GM19372 (cell line): ENCODE data around the gene GPR35.
"Not testable (repeated sequence)": the region's sequence is repeated elsewhere in the genome, so short reads cannot be mapped to it uniquely, and the experiment has no call there.

Source experiments
- ATAC-seq: cut with Tn5 transposase; IDR thresholded peaks from one replicate; pipeline ENCODE4 v1.9.1; 2021; ENCODE audit warnings: mild to moderate bottlenecking, low read depth, moderate library complexity; ENCODE audit not compliant: unreplicated experiment

GPR35 gene

DNA sequence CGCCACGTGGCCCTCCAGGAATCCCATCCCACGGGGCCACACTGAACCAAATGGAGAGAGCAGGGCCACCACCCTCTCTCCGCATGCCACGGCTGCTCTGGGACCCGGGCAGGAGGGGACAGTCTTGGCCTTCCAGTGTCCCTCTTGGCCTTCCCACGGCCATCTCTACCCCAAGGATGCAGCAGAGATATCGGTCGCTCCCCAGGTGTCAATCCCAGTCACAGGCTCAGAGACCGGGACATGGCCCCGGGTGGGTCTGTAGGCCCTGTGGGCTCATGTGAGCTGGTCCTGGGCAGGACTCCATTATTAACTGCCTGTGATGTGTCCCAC lies 23.5 kb upstream of the GPR35 start:
- no peak for ATAC-seq

DNA sequence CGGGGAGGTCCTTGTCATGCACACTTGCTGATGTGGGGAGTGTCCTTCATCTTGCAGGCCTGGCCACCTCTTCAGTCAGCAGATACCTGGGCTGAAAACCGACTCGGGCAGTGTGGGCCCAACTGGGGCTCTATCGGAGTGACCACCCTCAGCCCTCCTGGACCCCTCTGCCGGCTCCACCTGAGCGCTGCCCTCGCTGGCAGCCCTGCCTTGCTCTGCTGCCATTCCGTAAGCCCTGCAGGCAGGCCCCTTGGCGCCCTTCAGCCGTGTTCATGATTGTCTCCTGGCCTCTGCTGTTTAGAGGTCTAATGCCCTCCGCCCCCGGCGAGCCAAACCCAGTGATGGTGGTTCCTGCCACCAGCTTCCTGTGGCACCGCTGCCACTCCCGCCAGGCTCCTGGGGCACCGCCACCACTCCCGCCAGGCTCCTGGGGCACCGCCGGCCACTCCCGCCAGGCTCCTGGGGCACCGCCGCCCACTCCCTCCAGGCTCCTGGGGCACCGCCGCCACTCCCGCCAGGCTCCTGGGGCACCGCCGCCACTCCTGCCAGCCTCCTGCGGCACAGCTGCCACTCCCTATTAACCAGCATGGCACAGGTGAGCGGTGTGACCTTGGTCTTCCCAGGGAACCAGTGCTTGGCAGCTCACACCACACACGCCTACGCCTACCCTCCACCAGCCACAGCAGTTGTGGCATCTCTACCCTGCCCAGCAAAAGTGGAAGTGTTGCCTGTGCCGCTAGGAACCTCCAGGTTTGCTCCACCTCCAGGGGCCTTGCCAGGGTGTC lies 22.8 kb upstream of the GPR35 start:
- no peak for ATAC-seq

DNA sequence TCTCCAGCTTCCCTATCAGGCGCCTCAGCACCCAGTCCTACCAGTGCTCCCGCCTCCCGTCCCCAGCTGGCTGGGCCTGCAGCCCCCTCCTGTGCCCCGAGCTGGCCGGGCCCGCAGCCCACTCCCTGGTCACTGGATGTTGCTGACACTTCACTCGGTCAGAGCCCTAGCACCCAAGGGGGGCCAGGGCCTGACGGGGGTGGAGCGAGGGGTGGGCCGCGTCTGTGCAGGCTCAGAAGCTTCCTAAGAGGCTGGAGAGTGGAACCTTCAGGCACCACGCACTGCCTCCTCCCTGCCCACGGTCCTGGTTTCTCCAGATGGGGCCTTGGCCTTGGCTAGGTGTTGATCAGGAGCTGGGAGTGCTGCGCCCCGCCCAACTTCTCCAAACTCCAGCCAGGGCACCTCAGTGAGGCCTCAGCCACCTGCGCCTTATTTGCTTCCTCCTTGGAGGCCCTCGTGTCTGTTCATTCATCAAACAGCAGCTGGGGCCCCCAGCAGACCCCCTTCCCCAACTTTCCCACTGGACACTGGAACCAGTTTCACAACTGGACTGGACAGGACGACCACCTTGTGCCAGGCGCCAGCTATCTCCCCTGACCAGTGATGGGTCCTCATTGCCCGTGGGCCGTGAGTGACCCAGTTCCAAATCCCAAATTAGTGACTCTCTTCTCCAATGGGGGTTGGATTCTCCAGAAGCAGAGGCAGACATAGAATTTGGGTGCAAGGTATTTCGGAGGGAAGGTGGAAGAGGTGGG lies 22.0 kb upstream of the GPR35 start:
- ATAC-seq = no peak

DNA sequence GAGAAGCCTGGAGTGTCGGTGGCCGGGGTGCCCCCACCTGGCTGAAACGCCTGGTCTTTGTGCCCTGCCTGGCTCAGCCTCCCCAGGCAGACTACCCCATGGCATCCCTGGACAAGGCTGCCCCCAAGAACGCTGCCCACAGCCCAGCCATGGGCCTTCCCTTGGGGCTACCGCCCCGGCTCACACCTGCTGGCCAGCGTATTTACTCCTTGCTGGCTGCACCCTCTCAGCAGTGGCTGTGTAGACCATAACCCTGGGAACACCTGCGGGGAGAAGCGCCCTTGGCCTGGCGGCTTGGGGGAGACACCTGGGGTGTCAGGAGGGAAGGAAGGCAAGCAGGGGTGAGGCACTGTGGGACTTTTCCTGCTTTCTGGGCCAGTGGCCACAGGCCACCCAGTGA lies 21.4 kb upstream of the GPR35 start:
- ATAC-seq = no peak

DNA sequence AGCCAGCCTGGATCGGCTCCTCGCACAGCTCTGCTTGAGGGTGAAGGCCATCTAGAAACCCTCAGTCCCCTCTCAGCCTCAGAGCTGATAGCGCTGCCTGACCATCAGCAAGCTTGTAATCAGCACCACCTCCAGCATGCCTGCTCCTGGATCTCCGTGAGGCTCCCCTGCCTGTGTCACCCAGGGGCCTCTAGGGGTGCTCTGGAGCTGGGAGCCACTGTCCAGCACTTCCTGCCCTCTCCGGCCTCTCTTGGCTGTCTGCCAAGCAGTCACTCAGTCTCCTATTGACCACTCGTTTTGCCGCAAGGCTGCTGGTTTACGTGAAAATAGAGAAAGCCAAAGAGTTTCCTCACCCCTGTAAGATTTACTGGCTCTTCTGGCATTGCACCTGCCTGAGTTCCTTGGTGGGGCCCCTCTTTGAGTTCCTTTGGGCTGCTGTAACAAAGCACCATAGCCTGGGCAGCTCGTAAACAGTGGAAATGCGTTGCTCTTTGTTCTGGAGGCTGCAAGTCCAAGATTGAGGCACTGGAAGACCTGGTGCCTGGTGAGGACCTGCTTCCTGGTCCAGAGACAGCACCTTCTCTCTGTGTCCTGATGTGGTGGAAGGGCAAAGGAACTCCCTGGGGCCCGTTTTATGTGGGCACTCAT lies 20.9 kb upstream of the GPR35 start:
- ATAC-seq = no peak

GRCh38 chr2:240604939-240605716 lies 20.2 kb upstream of the GPR35 start:
- ATAC-seq = no peak

- ATAC-seq = no peak
Observed at GRCh38 chr2:240605867-240606743, 19.2 kb upstream of the GPR35 start.

- no peak for ATAC-seq
Observed at GRCh38 chr2:240611601-240612210, 13.6 kb upstream of the GPR35 start.

DNA sequence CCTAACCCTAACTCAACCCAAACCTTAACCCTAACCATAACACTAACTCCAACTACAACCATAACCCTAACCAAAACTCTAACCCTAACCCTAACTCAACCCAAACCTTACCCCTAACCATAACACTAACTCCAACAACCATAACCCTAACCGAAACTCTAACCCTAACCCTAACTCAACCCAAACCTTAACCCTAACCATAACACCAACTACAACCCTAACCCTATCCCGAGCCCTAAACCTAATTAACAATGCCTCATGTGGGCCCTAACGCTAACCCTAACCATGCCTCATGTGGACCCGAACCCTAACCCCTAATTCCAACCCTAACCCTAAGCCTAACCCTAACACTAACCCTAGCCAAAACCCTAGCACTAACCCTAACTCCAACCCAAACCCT lies 11.5 kb upstream of the GPR35 start:
- ATAC-seq = no peak

GRCh38 chr2:240614391-240614790 lies 10.9 kb upstream of the GPR35 start:
- ATAC-seq = no peak

DNA sequence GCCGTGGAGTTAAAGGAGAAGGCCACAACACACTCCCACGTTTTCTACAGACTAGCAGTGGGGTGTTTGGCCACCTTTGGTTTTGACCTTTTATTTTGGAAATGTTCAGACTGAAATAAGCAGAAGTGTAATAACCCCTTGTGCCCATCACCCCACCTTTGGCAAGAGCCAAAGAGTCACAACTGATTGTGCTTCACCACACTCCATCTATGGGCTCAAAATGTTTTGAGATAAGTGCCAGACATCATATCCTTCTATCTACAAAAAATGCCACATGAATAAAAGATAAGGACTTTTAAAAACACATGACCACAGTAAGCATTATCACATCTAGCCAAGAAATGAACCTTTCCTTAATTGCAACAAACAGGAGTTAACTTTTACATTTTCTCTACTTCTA lies 9.9 kb upstream of the GPR35 start:
- no peak for ATAC-seq

DNA sequence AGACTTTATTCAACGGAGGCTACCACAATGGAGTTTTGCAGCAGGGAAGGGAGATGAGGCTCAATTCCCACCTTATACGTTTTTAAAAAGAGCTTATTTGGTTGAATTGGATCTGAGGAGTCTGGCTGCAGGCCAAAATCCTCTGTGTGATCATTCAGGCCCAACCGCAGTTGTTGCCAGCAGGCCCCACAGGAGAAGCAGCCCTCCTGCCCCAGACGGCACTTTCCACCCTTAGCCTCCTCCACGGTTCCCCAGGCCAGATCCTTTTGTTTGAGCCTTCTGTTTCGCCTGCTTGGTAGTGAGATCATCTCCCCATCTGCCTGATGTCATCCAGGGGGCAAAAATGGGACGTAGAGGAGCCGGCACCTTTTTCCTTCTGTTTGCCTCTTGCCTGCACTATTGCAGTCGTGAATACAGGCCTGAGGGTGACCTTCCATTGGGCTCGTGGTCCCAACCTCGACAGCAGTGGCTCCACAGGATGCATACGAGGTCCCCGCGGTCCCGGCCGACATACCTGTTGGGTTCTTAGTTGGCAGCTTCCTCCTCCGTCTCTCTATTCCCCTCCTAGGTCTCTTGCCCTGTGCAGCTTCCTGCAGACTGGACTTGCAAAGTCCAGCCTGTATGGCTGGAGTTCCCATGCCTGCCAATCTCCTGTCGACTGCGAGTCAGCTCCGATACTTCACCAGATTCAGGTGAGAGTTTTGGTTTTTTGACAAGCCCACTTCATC lies 9.3 kb upstream of the GPR35 start:
- ATAC-seq = no peak

GRCh38 chr2:240616860-240617666 lies 8.2 kb upstream of the GPR35 start:
- ATAC-seq = not testable (repeated sequence)

DNA sequence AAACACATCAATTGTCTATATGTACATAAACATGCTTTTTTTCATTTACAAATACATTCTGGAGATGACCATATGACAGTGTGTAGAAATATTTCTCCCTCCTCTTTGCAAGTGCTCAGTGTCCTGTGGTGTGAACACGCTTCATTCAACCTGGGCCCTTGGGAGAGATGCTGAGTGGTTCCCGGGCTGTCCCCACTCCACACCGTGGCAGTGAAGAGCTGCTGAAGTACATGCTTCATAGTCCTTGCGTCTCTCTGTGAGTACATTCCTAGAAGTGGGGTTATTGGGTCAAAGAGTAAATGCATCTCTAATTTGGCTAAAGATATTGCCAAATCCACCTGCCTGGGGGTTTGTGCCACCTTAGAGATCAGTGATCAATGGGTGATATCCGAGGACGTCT lies 6.5 kb upstream of the GPR35 start:
- ATAC-seq = no peak

DNA sequence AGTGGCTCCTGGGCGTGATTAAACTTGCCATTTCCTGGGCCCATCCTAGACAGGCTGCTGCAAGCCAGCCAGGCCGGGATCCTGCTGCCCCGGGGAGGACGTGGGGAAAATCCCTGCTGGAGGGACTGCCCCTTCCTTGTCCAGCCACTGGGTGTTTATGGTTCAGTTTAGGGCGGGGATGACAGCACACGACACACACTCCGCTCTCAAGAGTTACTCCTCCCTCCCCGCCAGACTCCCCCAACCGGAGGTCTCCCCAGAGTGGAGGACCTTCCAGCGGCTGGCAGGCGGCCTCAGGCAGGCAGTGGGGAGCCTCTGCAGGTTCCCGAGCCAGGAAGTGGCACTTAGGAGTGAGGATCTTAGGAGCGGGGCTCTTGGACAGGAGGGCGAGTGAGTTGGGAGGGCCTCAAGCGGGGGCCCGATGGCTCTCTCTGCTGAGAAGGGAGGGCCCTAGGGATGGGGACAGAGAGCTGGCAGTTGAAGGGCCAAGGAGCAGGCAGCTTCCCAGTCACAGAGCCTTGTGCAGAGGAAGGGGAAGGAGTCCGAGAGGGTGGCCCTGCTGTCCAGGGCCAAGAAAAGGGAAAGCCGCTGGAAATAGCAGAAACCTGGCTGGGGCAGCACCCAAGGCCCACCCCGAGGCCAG lies 5.7 kb upstream of the GPR35 start:
- ATAC-seq = no peak

- no peak for ATAC-seq
Observed at GRCh38 chr2:240620149-240620731, 5.0 kb upstream of the GPR35 start.

DNA sequence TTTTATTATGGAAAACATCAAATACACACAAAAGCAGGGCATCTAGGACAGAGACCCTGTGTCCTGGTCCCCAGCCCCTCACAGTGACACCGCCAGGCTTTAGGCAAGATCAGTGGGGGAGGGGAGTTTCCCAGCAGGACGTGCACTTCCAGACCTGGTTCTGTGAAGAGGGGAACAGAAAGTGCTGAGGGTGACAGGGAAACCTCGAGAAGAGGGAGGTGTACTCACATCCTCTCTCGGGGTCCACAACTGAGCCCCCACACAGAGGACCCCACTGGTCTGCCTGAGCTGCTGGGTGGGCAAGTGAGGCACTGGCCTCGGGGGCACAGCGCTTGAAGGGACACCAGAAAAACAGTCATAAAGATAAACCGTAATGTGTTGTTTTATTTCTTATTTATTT lies 4.4 kb upstream of the GPR35 start:
- ATAC-seq = no peak
